WI38 (cell line): ENCODE data around the gene C13orf46.
"Not testable (repeated sequence)": the region's sequence is repeated elsewhere in the genome, so short reads cannot be mapped to it uniquely, and the experiment has no call there.

ENCODE experiments used
- H3K4me3 ChIP-seq: 2 replicates; pipeline ENCODE4 v1.5.1; 2011; ENCODE audit warnings: low read depth, mild to moderate bottlenecking, control low read depth, low read length
- TF ChIP-seq, protein P1 (sequence below): IDR thresholded peaks from 2 replicates; pipeline ENCODE4 v1.5.1; 2012; ENCODE audit warnings: low read depth, mild to moderate bottlenecking, control low read depth, low read length

C13orf46 gene

DNA sequence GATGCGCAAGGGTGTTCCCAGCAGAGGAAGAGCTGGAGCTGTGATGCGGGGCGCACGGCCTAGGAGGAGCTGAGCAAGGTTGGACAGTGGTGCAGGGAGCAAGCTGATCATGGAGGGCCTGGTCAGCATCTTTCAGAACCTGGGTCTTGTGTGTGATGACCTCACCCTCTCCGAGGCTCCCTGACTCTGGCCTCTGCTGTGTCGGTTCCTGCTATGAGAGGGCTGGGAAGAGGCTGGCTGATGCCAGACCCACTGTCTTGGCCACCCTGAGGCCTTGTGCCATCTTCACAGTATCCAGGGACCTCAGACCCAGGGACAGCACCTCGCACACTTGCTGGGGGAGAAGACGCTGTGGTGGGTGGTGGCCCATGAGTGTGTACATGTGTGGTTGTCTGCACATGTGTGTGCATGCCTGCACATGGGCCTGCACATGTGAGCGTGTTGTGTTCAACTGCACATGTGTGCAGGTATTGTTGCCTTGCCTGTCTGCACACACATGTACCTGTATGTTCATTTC lies 16.5 kb upstream of the C13orf46 start:
- TF ChIP-seq, protein P1, sequence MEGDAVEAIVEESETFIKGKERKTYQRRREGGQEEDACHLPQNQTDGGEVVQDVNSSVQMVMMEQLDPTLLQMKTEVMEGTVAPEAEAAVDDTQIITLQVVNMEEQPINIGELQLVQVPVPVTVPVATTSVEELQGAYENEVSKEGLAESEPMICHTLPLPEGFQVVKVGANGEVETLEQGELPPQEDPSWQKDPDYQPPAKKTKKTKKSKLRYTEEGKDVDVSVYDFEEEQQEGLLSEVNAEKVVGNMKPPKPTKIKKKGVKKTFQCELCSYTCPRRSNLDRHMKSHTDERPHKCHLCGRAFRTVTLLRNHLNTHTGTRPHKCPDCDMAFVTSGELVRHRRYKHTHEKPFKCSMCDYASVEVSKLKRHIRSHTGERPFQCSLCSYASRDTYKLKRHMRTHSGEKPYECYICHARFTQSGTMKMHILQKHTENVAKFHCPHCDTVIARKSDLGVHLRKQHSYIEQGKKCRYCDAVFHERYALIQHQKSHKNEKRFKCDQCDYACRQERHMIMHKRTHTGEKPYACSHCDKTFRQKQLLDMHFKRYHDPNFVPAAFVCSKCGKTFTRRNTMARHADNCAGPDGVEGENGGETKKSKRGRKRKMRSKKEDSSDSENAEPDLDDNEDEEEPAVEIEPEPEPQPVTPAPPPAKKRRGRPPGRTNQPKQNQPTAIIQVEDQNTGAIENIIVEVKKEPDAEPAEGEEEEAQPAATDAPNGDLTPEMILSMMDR, result no peak
- H3K4me3 ChIP-seq, result no peak overlapping the region

DNA sequence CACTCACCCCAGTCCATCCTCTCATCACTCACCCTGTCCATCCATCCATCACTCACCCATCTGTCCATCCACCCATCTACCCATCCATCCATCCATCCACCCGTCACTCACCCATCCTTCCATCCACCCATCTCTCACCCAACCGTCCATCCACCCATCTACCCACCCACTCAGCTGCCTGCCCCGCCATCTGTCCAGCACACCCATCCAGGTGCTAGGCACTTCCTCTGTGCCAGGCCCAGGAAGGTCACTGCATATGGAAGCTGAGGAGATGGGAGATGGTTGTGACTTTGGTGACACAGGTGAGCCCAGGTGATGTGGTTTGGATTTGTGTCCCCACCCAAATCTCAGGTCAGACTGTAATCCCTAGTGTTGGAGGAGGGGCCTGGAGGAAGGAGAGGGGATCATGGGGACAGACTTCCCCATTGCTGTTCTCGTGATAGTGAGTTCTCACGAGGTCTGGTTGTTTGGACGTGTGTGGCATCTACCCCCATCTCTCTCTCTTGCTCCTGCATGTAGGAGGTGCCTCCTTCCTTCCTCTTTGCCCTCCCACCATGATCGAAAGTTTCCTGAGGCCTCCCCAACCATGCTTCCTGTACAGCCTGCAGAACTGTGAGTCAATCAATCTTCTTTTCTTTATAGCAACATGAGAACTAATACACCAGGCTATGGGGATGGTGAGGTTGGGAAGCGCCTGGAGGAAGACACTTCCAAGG lies 15.9 kb upstream of the C13orf46 start:
- TF ChIP-seq, protein P1, result no peak
- no peak overlapping the region for H3K4me3 ChIP-seq

- H3K4me3 ChIP-seq, result not testable (repeated sequence)
Observed at GRCh38 chr13:113988859-113989258, 15.0 kb upstream of the C13orf46 start.

DNA sequence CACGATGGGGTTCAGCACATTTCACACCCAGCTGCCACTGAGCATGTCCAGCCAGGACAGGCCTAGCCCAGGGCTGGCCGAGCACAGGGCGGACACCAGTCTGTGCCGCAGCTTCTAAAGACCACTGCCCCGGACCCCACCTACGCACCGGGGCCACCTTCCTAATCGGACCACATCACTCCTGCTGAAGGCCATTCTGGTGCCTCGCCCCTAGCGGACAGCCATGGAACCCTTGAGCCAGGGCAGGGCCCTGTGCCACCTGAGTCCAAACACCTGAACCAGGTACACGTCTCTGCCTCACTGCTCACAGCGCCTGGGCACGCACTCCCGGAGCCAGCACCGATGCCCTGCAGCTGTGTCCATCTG lies 8.4 kb upstream of the C13orf46 start:
- H3K4me3 ChIP-seq, result no peak overlapping the region
- TF ChIP-seq, protein P1, result no peak

- TF ChIP-seq, protein P1, result no peak
- H3K4me3 ChIP-seq, result no peak overlapping the region
Observed at GRCh38 chr13:113981611-113982295, 7.9 kb upstream of the C13orf46 start.

- H3K4me3 ChIP-seq, result no peak overlapping the region
- TF ChIP-seq, protein P1, result no peak
Observed at GRCh38 chr13:113981194-113981605, 7.3 kb upstream of the C13orf46 start.

- no peak overlapping the region for H3K4me3 ChIP-seq
Observed at GRCh38 chr13:113980489-113981064, 6.7 kb upstream of the C13orf46 start.

More at GRCh38 chr13:113980489-113981064, 6.7 kb upstream of the C13orf46 start:
- TF ChIP-seq, protein P1, result no peak
